ENCODE data around the gene SMDT1.

- TF ChIP-seq CTCF (IDR thresholded peaks at IDR 0.05) (no peak), EZH2 (IDR thresholded peaks at IDR 0.05; ENCODE audit: borderline replicate concordance, insufficient read depth, low read depth, low read length, poor library complexity, severe bottlenecking) (no peak)
These were observed 13.3 kb upstream of the SMDT1 start for GRCh38 chr22:42066126-42066761.
